HG03457 (cell line): ENCODE data around the gene CEP85L.

Source experiments
- ATAC-seq: cut with Tn5 transposase; IDR thresholded peaks from one replicate; pipeline ENCODE4 v1.9.1; 2021; ENCODE audit warnings: moderate number of reproducible peaks; ENCODE audit not compliant: unreplicated experiment

The CEP85L gene

GRCh38 chr6:118546164-118546879 is 105.1 kb downstream of the CEP85L start:
- ATAC-seq: no peak

- ATAC-seq: no peak
Measured at GRCh38 chr6:118544105-118544504, 107.3 kb downstream of the CEP85L start.

GRCh38 chr6:118542184-118542952 is 109.0 kb downstream of the CEP85L start:
- ATAC-seq: no peak

GRCh38 chr6:118537574-118537973 is 113.8 kb downstream of the CEP85L start:
- ATAC-seq: no peak

- no peak for ATAC-seq
Measured at GRCh38 chr6:118536478-118536877, 114.9 kb downstream of the CEP85L start.

- no peak for ATAC-seq
Measured at GRCh38 chr6:118535176-118535844, 116.1 kb downstream of the CEP85L start.

- ATAC-seq: no peak
Measured at GRCh38 chr6:118530942-118531341, 120.4 kb downstream of the CEP85L start.

GRCh38 chr6:118529756-118530155 is 121.6 kb downstream of the CEP85L start:
- ATAC-seq: no peak

- no peak for ATAC-seq
Measured at GRCh38 chr6:118528129-118528528, 123.3 kb downstream of the CEP85L start.

- ATAC-seq: no peak
Measured at GRCh38 chr6:118525913-118526780, 125.2 kb downstream of the CEP85L start.

GRCh38 chr6:118524686-118525085 is 126.7 kb downstream of the CEP85L start:
- no peak for ATAC-seq

- ATAC-seq: no peak
Measured at GRCh38 chr6:118523216-118523615, 128.2 kb downstream of the CEP85L start.

GRCh38 chr6:118522422-118522821 is 129.0 kb downstream of the CEP85L start:
- no peak for ATAC-seq

- no peak for ATAC-seq
Measured at GRCh38 chr6:118514689-118515088, 136.7 kb downstream of the CEP85L start.

- ATAC-seq: peak; percentile 71
Measured at GRCh38 chr6:118511930-118512715, 139.3 kb downstream of the CEP85L start.

- no peak for ATAC-seq
Measured at GRCh38 chr6:118509009-118509617, 142.3 kb downstream of the CEP85L start.

- ATAC-seq: no peak
Measured at GRCh38 chr6:118507636-118508035, 143.8 kb downstream of the CEP85L start.

- no peak for ATAC-seq
Measured at GRCh38 chr6:118506071-118506638, 145.2 kb downstream of the CEP85L start.

- no peak for ATAC-seq
Measured at GRCh38 chr6:118505656-118506055, 145.7 kb downstream of the CEP85L start.
